Left colon (tissue), 2 donors: Measurements from ENCODE around the gene UGT1A8. TPM values are rescaled to one million over a fixed set of nuclear protein-coding genes. Genes with fewer than 3 reads are reported as not detected.
"Not testable (repeated sequence)": the region's sequence is repeated elsewhere in the genome, so short reads cannot be mapped to it uniquely, and the experiment has no call there.

ENCODE experiments used
- ATAC-seq: fragments of 200-7000 bp; cut with Tn5 transposase; one replicate; pipeline ENCODE4 v1.9.1; 2020; ENCODE audit warnings: mild to moderate bottlenecking, moderate library complexity
- DNase-seq, 2 donors: peaks; one replicate each; pipeline ENCODE4 v3.0.0-alpha.2; 2020
- intact Hi-C, 2 donors: fragments of 100-400 bp; cut with DNase I in 1 of 2; cut with micrococcal nuclease in 1 of 2; formaldehyde crosslinking; loops; one replicate each; pipeline versions ENCODE4 v1.11.2 to v1.14.0; 2022; cut with DNase I, micrococcal nuclease
- total RNA-seq, 2 donors: library from RNA; stranded (reverse); fragmentation: NEBNext Ultra II Directional; extraction: Animal tissue kit (Norgen Biotek cat#: 25700); gene quantifications; one replicate each; pipeline ENCODE4 v1.2.1, GENCODE V29; 2021
- donor health status: DM: no; HTN: no; CAD: no.
- donor health status: DM: yes; HTN: yes; CAD: no.

UGT1A8 gene
- total RNA-seq, 2 donors from 2014 or later = 19.3 to 25.1 TPM

DNA sequence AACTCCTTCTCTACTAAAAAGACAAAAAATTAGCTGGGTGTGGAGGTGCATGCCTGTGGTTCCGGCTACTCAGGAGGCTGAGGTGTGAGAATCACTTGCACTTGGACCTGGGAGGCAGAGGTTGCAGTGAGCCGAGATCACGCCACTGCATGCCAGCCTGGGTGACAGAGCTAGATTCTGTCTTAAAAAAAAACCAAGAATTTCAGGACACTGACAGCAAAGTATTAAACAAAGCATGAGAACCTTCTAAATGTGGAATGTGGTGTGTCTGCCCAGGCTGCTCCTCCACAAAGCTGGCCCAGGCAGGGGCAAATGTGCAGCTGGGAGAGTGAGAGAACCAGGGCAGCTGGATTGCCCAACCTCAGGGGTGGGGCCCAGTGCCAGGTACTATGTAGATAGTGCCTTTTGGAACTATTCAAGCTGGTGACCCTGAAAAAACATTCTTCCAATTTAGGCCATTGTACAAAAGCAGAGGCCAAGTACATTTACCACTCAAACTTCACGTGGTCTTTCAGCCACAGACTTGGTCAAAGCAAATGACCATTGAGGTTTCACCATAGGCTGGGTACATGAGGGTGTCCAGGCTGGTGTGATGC, 88.6 kb downstream of the UGT1A8 start:
- intact Hi-C loops = no loop called here
- ATAC-seq = peak; percentile 79
- peak in 1 of 2 donors; percentile 30 for DNase-seq

DNA sequence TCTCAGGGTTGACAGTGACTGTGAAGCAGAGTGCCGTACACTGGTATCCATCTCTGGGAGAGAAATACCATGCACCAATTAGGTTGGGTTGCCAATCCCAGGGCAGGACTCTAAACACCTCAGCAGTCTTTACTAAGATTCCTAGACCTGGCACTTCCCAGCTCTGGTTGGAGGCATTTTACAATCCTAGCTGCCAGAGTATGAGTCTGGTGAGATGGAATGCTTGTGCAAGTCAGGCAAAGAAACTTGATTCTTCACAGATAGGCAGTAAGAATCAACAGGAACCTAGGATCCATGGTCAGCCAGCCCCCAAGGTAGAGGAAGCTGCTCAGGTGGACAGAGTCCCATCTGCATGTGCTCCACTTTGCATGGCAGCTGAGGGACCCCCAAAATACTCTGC, 89.3 kb downstream of the UGT1A8 start:
- no peak for DNase-seq
- ATAC-seq = no peak
- intact Hi-C loops = no loop called here

DNA sequence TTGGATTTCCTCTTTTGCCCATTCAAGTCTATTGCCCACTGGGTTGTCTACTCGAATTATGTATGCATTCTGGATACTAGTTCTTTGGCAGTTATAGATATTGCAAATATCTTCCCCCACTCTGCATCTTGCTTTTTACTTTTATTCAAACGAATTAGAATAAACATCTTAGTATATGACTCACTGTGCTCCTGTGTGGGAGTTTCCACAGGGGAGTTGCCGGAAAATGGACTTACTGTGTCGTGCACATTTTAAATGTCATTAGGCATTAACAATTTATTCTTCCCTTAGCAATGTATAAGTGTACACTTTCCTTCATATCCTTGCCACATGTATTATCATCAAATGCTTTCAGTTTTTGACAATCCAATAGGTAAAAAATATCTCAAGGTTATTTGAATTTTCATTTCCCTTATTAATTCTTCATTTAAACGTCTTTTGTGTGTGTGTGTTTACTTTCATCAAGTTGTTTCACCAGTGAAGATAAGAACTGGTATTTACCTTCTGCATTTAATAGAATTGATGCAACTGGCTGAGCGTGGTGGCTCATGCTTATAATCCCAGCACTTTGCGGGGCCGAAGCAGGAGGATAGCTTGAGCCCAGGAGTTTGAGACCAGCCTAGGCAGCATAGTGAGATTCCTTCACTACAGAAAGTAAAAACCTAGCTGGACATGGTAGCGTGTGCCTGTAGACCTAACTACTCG, 90.7 kb downstream of the UGT1A8 start:
- no peak for DNase-seq
- intact Hi-C loops = no loop called here
- no peak for ATAC-seq

DNA sequence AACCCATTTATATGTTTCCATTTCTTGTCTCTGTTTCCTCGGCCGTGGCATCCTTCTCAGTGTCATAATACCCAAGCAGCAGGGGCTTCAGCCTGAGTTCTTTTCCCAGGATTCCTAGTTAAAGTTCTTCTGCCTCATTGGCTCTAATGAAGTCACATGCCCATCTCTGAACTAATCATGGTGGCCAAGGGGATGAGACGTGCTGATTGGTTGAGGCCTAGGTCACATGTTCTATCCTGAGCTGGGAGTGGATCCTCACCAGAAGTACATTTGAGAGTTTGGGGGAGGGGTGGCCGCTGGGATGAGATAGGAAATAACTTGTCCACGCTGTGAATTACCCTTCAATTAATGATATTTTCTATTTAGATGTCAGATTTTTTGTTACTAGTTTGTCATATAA, 91.5 kb downstream of the UGT1A8 start:
- DNase-seq (no peak), ATAC-seq (no peak)
- intact Hi-C loops = no loop called here

DNA sequence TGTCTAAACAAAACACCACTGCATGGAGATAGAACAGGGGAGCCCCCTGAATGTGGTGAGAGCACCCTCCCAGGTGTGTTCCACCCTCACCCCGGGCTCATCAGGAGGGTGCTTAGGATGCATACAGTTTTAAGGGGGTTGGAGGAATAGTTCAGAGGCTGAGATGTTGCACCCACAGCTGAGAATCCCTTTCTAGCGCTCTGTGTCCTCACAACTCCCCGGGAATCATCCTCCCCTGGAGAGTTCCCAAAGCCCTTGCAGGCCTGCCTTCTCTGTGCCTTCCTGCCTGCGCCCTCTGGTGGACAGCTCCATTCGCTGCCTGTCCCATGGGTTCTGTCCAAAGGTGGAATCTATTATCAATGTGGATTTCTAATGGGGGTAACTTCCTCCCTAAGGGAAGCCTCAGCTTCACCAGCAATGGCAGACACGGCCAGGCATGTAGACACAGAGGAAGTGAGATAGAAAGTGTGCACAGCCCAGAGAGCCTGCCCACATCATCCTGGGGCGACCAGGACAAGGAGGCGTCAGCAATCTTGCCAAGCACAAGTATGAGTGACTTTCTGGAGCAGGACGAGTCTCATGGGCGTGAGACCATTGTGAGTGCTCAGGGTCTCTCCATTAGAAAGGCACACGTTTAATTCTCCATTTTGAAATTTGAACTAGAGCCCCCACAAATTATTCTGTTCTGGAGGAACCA, 94.0 kb downstream of the UGT1A8 start:
- ATAC-seq = peak; percentile 97
- DNase-seq = peak; percentile 73 to 89
- intact Hi-C loops = no loop called here

DNA sequence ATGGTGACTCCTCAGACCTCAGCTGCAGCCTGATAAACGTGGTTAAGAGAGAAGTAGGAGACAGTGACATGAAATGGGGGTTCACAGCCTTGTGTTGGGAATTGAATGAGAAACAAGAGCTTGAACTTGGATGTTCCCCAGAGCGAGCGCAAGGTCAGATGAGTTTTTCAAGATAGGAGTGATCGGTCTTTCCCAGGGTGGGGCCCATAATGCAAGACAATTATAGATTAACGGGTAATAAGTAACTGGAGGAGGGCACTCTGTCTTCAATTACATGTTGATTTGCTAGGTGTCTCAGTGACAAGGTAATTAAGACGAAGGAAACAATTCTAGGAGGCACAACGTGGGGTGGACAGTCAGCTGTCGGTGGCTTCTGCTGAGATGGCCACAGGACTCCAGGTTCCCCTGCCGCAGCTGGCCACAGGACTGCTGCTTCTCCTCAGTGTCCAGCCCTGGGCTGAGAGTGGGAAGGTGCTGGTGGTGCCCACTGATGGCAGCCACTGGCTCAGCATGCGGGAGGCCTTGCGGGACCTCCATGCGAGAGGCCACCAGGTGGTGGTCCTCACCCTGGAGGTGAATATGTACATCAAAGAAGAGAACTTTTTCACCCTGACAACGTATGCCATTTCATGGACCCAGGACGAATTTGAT, 95.3 kb downstream of the UGT1A8 start, which contains the start of gene UGT1A5:
UGT1A5 (plus strand) TSS at position 297 of the 651 bp plus-strand sequence; CDS start at position 382, 85 bp downstream.
- DNase-seq (no peak), ATAC-seq (peak; percentile 27)
- intact Hi-C loops = no loop called here

DNA sequence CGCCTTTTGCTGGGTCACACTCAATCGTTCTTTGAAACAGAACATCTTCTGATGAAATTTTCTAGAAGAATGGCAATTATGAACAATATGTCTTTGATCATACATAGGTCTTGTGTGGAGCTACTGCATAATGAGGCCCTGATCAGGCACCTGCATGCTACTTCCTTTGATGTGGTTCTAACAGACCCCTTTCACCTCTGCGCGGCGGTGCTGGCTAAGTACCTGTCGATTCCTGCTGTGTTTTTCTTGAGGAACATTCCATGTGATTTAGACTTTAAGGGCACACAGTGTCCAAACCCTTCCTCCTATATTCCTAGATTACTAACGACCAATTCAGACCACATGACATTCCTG, 95.8 kb downstream of the UGT1A8 start:
- ATAC-seq = no peak
- intact Hi-C loops = no loop called here

DNA sequence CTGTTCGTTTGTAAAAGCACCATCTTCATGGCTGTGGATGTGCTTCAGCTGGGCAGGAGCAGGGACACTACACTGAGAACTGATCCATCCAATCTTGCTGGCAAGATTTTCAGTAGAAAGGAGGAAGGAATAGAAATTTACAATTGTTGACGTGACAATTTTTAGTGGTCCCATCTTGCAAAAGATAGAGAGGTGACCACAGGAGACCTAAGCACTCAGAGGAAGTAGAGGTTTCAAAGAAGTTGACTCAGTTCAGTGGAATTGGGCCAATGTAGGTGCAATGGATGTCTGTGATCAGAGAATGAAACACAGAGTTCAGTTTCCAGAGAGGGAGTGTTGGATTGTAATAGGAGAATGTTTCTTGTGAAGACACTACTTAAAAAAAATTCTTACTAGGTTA, 96.7 kb downstream of the UGT1A8 start:
- DNase-seq (no peak), ATAC-seq (no peak)
- intact Hi-C loops = no loop called here

More for the DNA sequence above, 95.8 kb downstream of the UGT1A8 start:
- DNase-seq = no peak

DNA sequence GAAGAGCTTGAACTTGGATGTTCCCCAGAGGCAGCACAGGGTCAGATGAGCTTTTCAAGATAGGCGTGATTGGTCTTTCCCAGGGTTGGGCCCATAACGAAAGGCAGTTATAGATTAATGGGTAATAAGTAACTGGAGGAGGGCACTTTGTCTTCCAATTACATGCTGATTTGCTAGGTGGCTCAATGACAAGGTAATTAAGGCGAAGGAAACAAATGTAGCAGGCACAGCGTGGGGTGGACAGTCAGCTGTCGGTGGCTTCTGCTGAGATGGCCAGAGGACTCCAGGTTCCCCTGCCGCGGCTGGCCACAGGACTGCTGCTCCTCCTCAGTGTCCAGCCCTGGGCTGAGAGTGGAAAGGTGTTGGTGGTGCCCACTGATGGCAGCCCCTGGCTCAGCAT, 101.1 kb downstream of the UGT1A8 start, which contains the start of gene UGT1A4:
UGT1A4 (plus strand) TSS at position 185 of the 400 bp plus-strand sequence; CDS start at position 270, 85 bp downstream.
- no peak for ATAC-seq
- no peak for DNase-seq
- intact Hi-C loops = no loop called here

DNA sequence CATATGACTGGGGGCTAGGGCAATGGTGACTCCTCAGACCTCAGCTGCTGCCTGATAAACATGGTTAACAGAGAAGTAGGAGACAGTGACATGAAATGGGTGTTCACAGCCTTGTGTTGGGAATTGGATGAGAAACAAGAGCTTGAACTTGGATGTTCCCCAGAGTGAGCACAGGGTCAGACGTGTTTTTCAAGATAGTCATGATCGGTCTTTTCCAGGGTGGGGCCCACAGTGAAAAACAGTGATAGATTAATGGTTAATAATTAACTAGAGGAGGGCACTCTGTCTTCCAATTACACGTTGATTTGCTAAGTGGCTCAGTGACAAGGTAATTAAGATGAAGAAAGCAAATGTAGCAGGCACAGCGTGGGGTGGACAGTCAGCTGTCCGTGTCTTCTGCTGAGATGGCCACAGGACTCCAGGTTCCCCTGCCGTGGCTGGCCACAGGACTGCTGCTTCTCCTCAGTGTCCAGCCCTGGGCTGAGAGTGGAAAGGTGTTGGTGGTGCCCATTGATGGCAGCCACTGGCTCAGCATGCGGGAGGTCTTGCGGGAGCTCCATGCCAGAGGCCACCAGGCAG, 111.4 kb downstream of the UGT1A8 start, which contains the start of gene UGT1A3:
UGT1A3 (plus strand) TSS at position 320 of the 579 bp plus-strand sequence; CDS start at position 405, 85 bp downstream.
- no peak for DNase-seq
- ATAC-seq = peak; percentile 38
- intact Hi-C loops = no loop called here

DNA sequence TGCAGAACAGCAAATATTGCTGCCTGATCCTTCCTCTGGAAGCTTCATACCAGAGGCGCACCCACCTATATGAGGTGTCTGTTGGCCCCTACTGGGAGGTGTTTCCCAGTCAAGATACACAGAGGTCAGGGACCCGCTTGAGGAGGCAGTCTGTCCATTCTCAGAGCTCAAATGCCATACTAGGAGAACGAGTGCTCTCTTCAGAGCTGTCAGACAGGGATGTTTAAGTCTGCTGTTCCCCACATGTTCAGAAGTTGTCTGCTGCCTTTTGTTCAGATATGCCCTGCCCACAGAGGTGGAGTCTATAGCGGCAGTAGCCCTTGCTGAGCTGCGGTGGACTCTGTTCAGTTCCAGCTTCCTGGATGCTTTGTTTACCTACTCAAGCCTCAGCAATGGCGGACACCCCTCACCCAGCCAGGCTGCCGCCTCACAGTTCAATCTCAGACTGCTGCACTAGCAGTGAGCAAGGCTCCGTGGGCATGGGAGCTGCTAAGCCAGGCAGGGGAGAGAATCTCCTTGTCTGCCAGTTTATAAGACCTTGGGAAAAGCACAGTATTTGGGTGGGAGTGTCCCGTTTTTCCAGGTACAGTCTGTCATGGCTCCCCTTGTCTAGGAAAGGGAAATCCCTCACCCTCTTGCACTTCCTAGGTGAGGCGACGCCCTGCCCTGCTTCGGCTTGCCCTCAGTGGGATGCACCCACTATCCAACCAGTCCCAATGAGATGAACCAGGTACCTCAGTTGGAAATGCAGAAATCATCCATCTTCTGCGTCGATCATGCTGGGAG, 119.6 kb downstream of the UGT1A8 start:
- peak; percentile 56 for ATAC-seq
- intact Hi-C loops, DNase-seq: not testable (repeated sequence)

DNA sequence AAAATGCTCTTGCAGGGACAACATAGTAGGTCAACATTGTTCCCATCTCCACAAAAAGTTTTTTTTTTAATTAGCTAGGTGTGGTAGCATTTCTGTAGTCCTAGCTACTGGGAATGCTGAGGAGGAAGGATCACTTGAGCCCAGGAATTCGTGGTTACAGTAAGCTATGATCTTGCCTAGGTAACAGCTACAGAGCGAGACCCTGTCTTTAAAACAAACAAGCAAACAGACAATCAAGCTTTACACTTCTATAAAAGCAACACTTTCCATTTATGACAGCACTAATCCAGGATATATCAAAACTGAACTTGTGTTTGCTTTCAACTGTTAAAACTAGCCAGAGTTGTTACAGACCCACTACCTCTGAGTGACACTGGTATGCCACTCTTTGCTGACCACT, 123.4 kb downstream of the UGT1A8 start:
- ATAC-seq (peak; percentile 58), DNase-seq (no peak)
- intact Hi-C loops = no loop called here

DNA sequence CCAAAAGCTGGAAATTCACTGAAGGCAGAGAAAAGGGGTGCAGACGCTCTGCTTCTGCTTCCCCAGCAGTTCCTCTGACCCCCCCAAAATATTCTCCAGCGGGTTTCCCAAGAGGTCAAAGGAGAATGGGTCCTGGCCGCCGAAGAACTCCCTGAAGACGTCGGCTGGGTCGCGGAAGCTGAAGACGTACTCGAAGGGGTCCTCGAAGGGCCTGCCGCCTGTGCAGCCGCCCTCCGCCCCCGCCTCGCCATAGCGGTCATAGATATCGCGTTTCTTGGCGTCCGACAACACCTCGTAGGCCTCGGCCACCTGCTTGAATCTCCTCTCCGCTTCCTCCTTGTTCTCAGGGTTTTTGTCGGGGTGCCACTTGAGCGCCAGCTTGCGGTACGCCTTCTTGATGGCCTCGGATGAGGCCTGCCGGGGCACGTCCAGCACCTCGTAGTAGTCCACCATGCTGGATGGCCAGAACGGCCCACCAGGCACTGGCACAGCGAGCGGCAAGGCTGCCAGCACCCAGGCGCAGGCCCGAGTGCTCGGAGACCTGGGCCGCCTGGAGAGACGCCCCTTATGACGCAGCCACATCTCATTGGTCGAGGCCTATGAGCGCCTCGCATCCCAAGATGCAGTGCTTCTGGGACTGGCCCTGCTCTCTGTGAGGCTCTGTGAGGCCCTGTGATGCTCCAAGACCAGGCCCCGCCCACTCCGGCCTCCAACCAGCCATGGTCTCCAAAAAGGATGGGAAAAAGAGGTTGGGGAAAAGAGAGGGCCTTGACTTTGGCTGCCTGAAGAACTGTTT, 126.2 kb downstream of the UGT1A8 start:
- intact Hi-C loops = no loop called here
- DNase-seq = no peak

DNA sequence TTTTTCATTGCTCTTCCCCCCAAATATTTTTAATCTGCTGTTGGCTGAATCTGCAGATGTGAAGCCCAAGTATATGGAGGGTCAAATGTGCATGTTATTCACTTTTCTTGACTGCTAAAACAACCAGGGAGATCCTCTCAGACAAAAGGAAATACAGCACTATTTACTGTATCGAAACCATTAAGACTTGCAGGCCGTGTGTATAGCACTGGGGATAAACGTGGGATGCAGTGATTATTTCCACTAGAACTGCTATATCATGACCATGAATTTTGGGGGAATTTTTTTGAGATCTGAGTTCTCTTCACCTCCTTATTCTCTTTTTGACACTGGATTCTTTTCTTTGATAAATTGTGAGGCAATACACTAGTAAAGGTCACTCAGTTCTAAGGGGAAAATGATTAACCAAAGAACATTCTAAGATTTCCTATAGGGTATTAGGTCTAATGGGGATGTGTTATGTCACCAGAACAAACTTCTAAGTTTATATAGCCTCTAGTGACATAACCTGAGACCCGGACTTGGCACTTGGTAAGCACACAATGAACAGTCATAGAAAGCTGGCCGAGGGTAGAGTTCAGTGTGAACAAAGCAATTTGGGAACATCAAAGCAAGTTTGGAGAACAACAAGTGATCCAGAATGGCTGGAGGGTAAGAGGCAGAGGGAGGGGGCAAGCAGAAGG, 127.8 kb downstream of the UGT1A8 start:
- DNase-seq = no peak
- ATAC-seq = peak; percentile 50
- intact Hi-C loops = no loop called here

More for the DNA sequence above, 126.2 kb downstream of the UGT1A8 start:
- ATAC-seq = no peak

DNA sequence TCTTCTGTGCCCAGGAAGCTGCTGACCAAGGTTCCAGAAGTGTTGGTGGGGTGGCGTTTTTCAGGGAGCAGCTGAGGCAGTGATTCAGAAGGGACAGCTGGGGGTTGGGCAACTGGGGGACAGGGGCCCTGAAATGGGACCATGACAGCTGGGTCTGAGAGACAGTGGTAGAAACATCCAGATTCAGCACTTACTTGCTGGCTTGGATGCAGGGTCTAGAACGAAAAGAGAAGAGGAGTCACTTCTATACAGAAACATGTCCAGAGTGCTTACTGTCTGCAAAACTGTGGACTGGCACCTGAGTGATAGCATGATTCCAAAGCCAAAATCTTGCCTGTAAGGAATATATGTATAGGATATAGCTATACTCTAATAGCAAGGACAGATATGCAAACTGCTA, 128.4 kb downstream of the UGT1A8 start:
- intact Hi-C loops, ATAC-seq, DNase-seq: not testable (repeated sequence)

DNA sequence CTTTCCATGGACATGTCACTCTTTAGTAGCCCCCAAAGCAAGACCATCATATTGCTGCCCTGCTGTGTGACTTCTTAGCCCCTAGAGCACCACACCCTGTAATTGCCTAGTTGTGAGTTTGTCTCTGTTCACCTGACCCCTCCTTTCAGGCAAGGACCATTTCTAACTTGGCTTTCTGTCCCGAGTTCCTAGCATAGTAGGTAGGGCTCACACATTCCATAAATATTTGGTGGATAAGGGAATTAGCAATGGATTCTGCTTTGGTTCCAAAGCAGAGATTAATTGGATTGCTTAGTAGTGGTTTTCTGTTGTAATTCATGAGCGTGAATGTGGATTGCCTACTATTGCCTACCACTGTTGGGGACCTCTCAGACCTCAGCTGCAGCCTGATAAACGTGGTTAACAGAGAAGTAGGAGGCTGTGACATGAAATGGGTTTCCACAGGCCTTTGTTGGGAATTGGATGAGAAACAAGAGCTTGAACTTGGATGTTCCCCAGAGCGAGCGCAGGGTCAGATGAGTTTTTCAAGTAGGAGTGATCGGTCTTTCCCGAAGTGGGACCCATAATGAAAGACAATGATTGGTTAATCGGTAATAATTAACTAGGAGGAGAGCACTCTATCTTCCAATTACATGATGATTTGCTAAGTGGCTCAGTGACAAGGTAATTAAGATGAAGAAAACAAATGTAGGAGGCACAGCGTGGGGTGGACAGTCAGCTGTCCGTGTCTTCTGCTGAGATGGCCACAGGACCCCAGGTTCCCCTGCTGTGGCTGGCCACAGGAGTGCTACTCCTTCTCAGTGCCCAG, 129.2 kb downstream of the UGT1A8 start:
- intact Hi-C loops = no loop called here
- no peak for DNase-seq
- ATAC-seq = no peak
